Retina (tissue), 1 donor: ENCODE measurements around the gene ZNHIT2.

ENCODE experiments used
- DNase-seq: peaks from one replicate; pipeline ENCODE4 v3.0.0-alpha.2; 2016

ZNHIT2 gene

DNA sequence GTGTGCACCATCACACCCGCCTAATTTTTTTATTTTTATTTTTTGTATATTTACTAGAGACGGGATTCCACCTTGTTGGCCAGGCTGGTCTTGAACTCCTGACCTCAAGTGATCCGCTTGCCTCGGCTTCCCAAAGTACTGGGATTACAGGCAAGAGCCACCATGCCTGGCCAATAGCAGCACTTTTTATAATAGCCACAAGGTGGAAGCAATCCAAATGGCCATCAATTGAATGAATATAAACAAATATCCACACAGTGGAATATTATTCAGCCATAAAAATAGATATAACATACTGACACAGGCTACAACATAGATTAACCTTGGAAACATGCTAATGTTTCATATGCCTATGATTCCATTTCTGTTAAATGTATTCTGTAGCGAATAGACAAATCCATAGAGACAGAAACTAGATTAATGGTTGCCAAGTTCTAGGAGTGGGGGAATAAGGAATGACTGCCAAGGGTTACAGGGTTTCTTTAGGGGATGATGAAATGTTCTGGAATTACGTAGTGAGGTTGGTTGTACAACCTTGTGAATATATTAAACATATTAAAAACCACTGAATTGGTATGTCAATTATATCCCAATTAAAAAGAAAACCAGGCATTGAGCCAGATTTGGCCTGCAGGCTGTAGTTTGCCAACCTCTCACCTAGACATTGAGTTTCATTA lies 16.7 kb downstream of the ZNHIT2 start:
- no peak for DNase-seq

DNA sequence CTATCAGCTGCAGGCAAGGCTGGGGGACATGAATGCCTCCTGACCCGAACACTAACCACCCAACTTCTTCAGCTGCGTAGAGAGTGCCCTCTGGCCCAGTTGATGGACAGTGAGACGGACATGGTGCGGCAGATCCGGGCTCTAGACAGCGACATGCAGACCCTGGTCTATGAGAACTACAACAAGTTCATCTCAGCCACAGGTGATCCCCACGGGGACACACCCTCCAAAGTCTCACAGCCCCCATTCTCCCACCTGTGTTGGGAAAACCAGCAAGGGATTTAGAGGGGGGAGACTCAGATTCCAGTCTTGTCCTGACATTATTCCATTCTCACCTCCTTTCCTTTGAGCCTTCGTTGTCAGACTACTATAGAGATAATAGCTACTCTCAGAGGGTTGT lies 20.6 kb downstream of the ZNHIT2 start:
- DNase-seq = no peak

DNA sequence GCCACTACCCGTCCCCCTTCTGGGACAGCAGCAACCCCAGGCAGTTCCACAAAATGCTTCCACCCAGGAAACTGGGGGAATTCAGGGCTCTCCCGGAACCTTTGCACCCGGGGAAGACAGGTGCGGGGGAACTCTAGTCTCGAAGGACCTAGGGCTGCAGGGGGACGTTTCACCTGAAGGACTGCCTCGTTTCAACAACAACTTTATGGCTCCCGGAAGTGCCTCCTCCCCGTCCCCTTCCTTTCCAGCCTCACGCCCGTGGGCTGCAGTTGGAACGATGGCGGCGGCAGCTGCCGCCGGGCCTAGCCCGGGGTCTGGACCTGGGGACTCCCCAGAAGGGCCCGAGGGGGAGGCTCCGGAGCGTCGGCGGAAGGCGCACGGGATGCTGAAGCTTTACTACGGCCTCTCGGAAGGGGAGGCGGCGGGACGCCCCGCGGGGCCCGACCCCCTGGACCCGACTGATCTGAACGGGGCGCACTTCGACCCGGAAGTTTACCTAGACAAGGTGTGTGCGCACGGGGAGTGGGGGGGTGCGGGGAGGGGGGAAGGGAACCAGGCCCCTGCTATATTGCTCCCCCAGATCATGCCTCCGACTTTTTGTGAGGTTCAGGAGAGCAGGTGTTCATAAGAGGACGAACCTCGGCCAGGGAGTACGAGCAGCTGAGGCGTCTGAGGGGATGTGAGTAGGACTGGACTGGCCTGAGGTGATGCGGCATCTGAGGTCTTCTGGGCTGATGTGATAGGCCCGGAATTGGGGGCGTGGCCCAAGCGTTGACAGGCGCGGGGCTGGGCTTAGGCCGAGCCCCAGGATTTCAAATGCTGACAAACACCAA lies 21.3 kb downstream of the ZNHIT2 start, which contains the start of gene VPS51:
VPS51 (plus strand) TSS at position 241 of the 833 bp plus-strand sequence; CDS start at position 278, 37 bp downstream.
- peak; percentile 98 for DNase-seq

DNA sequence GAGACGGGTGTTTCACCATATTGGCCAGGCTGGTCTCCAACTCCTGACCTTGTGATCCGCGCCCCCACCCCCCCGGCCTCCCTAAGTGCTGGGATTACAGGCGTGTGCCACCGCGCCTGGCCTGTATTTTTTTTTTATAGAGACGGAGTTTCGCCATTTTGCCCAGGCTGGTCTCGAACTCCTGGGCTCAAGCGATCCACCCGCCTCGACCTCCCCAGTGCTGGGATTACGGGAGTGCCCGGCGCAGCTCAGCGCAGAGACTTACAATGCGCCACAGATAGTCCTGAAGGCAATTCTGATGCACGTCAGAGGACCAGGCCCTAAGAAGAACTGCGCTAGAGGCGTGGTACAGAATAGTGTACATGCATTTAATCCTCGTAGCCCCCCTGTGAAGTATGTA lies 22.1 kb downstream of the ZNHIT2 start:
- DNase-seq = no peak

DNA sequence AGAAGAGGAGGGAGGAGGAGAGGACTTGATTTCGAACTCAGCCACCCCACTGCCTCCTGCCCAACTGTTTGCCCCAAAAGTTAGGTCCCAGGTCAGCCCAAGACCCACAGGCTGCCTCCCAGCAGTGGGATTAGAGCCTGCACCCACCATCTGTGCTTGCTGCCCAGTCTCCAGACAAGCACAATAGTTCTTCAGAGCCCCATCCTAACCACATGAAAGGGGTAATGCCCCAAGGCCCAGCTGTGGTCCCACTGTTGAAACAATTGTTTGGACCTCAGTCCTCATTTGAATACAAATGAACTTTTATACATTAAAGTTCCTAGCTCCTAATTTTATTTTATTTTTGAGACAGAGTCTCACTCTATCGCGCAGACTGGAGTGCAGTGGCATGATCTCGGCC lies 26.9 kb downstream of the ZNHIT2 start:
- DNase-seq = no peak

DNA sequence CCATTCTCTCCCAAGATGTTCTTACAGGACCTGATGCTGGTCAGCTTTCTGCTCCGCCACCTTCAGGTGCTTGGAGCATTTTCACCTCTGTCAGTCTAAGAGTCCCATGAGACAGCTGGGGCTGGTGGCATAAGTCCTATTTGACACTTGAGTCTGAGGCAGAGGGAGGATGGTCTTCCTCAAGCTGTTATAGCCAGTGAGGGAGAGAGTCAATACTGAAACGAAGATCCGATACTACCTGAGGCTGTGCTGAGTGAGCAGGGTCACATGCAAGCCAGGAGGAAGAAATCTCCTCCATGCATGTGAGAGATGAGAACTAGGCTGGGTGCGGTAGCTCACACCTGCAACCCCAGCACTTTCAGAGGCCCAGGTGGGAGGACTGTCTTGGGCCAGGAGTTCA lies 27.9 kb downstream of the ZNHIT2 start:
- no peak for DNase-seq

DNA sequence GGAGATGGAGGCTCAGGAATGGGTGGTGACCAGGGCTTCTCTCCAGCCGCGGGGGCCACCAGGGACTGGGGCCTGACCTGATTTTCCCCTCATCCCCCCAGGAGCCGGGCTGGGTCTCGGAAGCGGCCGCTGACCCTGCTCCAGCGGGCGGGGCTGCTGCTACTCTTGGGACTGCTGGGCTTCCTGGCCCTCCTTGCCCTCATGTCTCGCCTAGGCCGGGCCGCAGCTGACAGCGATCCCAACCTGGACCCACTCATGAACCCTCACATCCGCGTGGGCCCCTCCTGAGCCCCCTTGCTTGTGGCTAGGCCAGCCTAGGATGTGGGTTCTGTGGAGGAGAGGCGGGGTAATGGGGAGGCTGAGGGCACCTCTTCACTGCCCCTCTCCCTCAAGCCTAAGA lies 29.7 kb downstream of the ZNHIT2 start:
- DNase-seq = no peak

DNA sequence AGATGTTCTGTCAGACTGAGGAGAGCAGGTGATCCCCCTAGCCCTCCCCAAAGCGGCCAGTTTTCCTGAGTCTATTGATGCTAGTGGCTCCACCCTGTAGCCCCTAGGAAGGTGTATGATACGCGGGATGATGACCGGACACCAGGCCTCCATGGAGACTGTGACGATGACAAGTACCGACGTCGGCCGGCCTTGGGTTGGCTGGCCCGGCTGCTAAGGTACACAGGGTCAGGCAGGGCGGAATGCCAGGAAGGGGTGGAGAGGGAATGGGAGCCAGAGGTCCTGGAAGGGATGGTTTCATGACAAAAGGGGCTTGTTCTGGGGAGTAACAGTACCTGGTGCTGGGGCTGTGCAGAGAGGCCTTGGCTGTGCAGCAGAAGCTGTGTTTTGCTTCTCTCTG lies 30.3 kb downstream of the ZNHIT2 start:
- DNase-seq = no peak

DNA sequence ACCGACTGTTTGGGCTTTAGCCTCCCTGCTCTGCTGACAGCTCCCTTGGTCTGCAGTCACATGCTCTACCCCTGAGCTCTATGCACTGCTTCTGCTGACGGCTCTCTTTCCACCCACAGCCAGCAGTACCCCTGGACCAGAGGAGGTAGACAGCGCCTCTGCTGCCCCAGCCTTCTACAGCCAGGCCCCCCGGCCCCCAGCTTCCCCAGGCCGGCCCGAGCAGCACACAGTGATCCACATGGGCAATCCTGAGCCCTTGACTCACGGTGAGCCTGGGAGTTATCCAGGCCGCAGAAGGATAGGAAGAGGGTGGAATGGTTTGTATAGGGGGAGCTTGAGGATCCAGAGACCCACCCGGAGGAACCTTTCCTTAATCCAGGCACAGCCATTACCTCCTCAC lies 30.7 kb downstream of the ZNHIT2 start:
- DNase-seq = no peak

DNA sequence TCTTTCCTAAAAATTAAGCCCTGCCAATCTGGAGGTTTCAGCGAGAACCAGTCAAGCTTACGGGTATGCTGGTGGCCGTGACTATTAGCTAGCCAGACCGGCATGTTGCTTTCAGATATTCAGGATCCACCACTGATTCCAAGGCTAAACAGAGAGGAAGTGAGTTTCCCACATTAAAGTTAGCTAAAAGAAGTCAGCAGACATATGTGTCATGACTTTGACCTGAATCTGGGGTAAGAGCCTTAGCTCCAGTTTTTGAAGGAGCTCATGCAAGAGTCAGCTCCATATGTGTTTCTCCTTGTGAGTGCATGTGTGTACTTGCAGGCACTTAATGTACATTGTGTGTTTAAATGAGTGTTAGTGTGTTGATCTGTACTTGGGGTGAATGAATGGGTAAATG lies 32.1 kb downstream of the ZNHIT2 start:
- DNase-seq = no peak

DNA sequence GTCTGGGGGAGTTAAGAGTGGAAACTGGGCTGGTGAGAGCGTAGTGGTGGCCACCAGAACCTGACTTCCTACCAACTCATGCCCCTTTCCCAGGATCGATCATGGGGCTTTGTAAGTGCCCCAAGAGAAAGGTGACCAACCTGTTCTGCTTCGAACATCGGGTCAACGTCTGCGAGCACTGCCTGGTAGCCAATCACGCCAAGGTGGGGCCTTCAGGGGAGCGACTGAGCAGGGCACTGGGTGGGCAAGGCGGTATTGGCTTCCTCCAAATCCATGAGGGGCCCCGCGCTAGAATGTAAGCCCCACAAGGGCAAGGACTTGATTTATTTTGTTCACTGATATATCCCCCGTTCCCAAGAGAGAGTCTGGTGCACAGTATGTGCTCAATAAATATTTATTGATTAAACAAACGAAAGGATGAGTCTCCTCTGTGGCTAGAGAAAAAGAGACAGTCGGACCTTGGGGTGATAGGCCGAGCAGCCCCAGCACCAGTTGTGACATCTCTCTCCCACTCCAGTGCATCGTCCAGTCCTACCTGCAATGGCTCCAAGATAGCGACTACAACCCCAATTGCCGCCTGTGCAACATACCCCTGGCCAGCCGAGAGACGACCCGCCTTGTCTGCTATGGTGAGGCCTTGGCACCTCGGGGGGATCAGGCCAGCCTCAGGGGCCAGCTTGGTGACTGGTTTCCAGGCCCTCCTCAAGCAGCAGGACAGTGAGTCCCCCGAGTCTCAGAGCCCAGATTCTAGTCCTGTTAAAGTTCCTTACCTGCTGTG lies 32.7 kb downstream of the ZNHIT2 start:
- DNase-seq = no peak

DNA sequence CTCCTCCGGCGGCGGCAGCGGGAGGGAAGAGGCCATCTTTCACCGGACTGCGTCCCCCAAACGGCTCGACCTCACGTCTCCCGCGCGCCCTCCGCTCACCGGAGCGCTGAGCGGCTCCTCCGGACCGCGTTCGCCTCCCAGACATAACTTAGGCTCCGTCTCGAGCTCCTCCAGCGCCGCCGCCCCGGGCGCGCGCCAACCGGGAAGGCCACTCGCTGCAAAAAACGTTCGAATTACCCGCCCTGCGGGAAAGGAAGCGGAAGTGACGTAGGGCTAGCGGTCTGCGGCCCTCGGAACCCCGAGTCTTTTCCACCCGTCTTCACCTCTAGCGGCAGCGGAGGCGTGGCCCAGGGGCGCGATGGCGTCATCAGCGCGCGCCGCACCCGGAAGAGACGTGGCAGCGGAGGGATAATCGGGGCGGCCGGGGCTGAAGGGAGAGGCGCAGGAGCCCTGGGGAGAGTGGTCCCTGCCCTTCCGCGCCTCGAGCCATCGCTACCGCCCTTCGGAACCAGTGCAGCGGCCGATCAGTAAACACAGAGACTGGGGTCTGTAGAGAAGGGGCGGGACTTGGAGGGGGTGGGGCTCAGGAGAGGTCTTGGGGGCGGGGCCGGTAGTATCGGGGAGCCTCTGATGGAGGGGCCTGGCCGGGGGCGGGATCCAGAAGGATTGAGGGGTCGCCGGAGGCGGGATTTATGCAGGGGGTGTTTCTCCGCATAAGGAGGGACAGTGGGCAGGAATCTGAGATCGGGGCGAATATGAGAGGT lies 33.5 kb downstream of the ZNHIT2 start, which contains the start of the genes CDCA5 and ZFPL1:
CDCA5 (minus strand) TSS at position 207 of the 764 bp plus-strand sequence; CDS start at position 145, 62 bp downstream.
ZFPL1 (plus strand) TSS at position 389 of the 764 bp plus-strand sequence. CDS start 477 bp downstream, outside the sequence.
- peak; percentile 98 for DNase-seq

DNA sequence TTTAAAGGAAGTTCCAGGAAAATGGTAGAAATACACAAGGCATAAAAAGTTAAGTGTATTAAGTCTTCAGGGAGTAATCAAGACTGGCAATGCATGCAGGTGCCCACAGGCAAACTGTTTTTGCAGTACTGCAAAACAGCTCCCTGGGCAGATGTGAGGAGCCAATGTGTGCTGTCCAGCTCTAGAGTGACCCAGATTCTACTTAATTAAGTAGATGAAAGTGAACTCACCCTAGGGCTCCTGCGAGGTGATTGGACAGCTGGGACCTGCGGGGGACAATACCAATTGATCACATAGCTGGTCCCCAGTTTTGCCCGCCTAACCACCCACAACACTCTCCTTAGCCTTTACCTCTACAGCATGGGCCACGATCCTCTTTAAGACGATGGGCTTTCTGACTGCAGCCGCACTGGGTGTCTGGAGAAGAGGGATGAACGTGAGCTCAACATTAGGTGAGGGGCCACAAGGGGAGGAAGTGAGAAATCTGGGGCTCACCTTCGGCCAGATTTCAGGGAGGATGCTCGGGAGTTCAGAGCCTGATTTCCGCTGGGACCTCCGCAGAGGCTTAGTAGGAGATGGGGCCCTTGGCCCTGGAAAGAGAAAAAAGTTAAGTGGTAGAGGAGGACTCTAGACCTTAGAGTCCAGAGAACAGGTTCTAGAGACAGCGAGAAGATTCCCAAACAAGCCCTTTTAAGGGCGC lies 34.2 kb downstream of the ZNHIT2 start:
- no peak for DNase-seq

DNA sequence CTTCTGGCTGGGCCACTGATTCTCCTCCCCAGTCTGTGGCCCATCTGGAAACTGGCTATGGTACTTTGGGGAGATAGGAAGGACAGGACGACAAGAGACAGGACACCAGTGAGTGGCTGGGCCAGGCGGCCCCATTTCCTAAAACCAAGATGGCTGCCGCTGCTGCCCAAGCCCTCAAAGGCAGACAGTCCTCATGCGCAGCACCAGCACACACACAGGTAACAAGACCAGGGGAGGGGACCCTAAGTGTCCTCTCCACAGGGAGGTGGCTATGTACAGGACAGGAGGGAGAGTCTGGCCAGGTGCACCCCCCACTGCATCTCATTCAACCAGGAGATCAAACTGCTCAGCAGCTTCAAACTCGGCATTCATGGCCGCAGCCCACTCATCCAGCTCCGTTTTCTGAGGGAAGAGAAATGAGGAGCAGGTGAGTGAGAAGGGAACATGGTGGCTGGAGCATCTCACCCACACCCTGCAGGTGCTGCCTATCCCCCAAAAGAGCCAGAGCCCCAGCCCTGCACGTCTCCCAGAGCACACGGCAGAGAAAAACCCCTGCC lies 38.6 kb downstream of the ZNHIT2 start:
- DNase-seq = no peak

DNA sequence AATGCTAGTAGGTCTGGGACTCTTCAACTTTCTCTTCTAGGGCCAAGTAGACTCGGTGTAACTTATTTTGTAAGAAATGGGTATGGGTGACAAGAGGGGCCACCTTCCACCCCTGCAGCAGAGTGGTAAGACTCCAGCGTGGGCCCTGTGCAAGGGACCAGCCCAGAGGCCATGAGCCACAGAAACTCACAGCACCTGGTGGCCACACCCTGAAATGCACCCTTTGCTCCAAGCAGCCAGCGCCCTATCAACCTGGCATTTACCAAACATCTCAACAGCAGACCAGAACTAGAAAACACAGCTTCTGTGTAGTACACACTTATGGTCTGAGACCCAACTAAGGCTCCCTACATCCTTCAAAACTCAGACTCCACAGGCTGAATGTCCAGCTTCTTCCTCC lies 39.4 kb downstream of the ZNHIT2 start:
- DNase-seq = no peak

DNA sequence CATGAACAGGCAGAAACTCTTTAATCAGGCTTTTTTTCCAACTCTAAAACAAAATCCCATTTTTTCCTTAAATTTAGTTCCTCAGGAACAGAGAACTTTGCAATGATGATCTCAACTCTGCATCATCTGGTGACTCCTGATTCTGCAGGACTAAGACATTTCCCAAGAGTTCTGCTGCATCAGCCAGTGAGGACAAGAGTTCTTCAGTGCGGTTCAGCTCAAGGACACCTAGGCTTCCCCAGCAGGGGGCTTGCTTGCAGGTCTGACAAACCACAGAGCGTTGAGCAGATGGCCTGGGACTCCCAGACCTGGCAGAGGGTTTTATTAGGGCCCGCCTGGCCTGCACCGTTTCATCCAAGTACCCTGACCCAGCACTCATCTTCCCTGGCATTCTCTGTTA lies 40.0 kb downstream of the ZNHIT2 start:
- DNase-seq = no peak

DNA sequence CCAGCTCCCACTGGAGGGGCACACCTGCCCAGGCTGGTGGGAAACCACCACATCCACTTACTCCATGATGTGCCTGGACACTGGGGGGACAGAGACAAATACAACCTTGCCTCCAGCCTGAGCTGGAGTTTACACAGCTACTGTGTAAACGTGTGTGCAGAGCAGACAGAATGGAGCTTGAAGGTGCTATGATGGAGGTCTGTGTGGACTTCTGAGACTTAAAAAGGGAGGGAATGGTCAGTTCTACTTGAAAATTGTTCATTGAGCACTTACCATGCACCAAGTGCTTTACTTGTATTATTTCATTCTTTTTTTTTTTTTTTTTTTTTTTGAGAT lies 44.9 kb downstream of the ZNHIT2 start:
- no peak for DNase-seq

DNA sequence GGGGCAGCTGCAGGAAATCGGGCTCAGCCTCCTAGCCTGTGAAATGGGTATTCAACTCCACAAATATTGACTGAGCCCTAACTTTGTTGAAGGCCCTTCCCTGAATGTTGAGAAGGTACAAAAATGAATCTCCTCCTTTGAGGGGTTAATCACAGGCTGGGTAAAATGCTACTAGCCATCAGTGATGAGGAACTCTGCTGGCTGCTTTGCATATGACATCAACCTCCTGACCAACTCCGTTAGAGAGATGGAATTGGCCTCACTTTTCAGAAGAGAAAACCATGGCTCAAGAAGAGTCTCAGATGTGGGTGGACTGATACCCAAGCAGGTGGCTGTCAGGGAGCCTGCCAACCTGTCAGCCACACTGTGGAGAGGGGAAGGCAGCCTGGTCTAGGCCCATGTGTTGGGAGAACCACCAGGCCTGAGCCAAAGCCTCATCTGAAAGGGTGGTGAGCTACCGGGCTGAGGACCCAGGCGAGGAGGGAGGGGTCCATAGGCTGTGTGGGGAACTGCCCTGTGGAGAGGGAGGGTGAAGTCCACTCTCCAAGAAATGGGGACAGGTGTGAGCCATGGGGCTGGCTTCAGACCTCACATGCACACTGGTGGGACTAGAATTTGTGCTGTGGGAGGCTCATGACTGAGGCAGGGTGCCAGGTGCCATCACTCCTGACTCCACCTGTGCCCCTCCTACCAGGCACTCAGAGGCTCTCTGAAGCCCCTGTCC lies 45.4 kb downstream of the ZNHIT2 start:
- DNase-seq = no peak

DNA sequence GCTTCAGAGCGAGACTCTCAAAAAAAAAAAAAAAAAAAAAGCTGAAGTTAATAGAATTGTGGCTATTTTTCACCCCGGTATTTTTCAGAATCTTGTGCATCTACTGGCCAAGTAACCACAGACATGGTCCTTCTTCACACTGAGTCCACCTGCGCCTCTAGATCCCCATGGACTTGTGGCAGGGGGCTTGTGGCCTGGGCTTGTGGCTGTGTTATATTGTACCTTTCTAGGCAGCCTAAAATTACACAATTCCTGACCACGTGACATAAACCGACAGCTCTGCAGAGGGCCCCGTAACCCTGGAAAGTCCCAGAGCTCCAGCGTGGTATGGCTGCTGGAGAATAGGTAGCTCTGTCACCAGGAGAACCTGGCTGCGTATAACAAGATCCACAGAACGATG lies 48.3 kb downstream of the ZNHIT2 start:
- DNase-seq = no peak

DNA sequence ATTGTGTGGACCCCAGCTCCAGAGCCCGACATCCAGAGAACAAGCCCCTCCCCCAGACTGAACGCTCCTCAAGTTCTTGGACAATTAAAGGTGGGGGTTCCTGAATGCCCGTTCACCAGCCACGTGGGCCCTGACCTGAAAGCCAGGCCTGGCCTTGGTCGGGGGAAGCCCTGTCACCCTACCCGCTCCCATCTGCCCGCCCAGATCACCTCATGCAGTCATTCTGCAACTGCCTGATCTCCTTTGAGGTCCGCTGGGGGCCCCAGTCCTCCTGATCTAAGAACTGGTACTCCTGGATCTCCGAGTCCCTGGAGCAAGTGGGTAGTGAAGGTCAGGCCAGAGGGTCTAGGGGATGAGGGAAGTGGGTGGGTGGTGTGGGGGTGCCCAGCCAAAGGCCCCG lies 50.1 kb downstream of the ZNHIT2 start:
- no peak for DNase-seq

DNA sequence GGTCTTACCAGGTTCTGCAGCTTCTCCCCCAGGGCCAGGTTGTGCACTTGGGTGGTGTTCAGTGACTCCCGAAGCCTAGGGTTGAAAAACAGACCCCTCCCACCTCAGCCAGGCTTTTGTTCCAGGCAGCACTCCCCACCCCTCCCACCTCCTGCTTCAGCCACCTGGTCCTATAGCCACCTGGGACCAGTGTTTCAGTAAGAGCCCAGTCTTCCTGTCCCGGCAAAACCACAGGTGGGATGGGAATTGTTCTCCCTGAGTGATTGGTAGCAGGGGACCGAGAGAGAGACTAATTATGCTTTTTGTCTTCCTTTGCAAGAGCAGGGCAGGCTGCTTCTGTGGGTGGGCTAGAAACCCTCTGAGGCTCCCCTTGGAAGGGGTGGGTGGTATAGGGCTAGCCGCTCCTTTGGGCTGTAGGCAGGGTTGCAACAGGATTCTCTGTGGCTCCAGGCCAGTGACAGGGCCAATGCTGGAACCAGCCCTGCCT lies 50.7 kb downstream of the ZNHIT2 start:
- no peak for DNase-seq
